NCI-H2081 (cell line): ENCODE data around the gene FAHD2A.
"Not testable (repeated sequence)": the region's sequence is repeated elsewhere in the genome, so short reads cannot be mapped to it uniquely, and the experiment has no call there.

ENCODE experiments used
- DNase-seq, 2 experiments: peaks; one replicate each; lab custom pipeline; 2025; lab: John Stamatoyannopoulos, UW

FAHD2A gene

GRCh38 chr2:95390881-95391321 is 11.6 kb upstream of the FAHD2A start:
- DNase-seq: no peak

- no peak for DNase-seq
Observed at GRCh38 chr2:95391641-95392310, 10.7 kb upstream of the FAHD2A start.

GRCh38 chr2:95392320-95392719 is 10.2 kb upstream of the FAHD2A start:
- DNase-seq: no peak

- no peak for DNase-seq
Observed at GRCh38 chr2:95392730-95393455, 9.6 kb upstream of the FAHD2A start.

- DNase-seq: no peak
Observed at GRCh38 chr2:95393901-95394300, 8.6 kb upstream of the FAHD2A start.

- DNase-seq: no peak
Observed at GRCh38 chr2:95399061-95399460, 3.4 kb upstream of the FAHD2A start.

GRCh38 chr2:95401480-95401879 is 1.0 kb upstream of the FAHD2A start:
- DNase-seq: no peak

GRCh38 chr2:95402004-95402369 is 521 bp upstream of the FAHD2A start:
- peak in 1 of 2 experiments; percentile 27 for DNase-seq

- peak; percentile 9 to 34 for DNase-seq
Observed at GRCh38 chr2:95403204-95403721, 755 bp downstream of the FAHD2A start.

GRCh38 chr2:95403824-95404223 is 1.3 kb downstream of the FAHD2A start:
- not testable (repeated sequence) for DNase-seq

GRCh38 chr2:95404676-95405075 is 2.2 kb downstream of the FAHD2A start:
- not testable (repeated sequence) for DNase-seq

- not testable (repeated sequence) for DNase-seq
Observed at GRCh38 chr2:95411239-95411638, 8.7 kb downstream of the FAHD2A start.

GRCh38 chr2:95414015-95414594 is 11.6 kb downstream of the FAHD2A start:
- peak; percentile 54 to 55 for DNase-seq

- not testable (repeated sequence) for DNase-seq
Observed at GRCh38 chr2:95415138-95415537, 12.6 kb downstream of the FAHD2A start.

- not testable (repeated sequence) for DNase-seq
Observed at GRCh38 chr2:95415561-95415960, 13.1 kb downstream of the FAHD2A start.

GRCh38 chr2:95427196-95427867 is 24.8 kb downstream of the FAHD2A start:
- DNase-seq: not testable (repeated sequence)

- not testable (repeated sequence) for DNase-seq
Observed at GRCh38 chr2:95429748-95430467, 27.4 kb downstream of the FAHD2A start.

GRCh38 chr2:95433373-95433772 is 30.9 kb downstream of the FAHD2A start:
- not testable (repeated sequence) for DNase-seq

GRCh38 chr2:95433973-95434372 is 31.5 kb downstream of the FAHD2A start:
- not testable (repeated sequence) for DNase-seq

- not testable (repeated sequence) for DNase-seq
Observed at GRCh38 chr2:95434507-95435076, 32.1 kb downstream of the FAHD2A start.
